Nephron progenitor cell (in vitro differentiated cells): ENCODE measurements around the gene IL13.

Experiments
- DNase-seq: peaks from one replicate; pipeline ENCODE4 v3.0.0; 2021
- H3K27ac Mint-ChIP-seq: 2 replicates; pipeline ENCODE4 v1.8.0; 2021; ENCODE audit warnings: mild to moderate bottlenecking, moderate library complexity, mixed read lengths
- H3K27me3 Mint-ChIP-seq: 2 replicates; pipeline ENCODE4 v1.8.0; 2021; ENCODE audit warnings: mild to moderate bottlenecking, low read depth, mixed read lengths; ENCODE audit not compliant: poor library complexity
- H3K36me3 Mint-ChIP-seq: 2 replicates; pipeline ENCODE4 v1.8.0; 2021; ENCODE audit warnings: low read depth, mixed read lengths
- H3K4me1 Mint-ChIP-seq: 2 replicates; pipeline ENCODE4 v1.8.0; 2021; ENCODE audit warnings: mixed read lengths
- H3K4me3 Mint-ChIP-seq: 2 replicates; pipeline ENCODE4 v1.8.0; 2021; ENCODE audit warnings: mild to moderate bottlenecking, moderate library complexity, mixed read lengths
- H3K9me3 Mint-ChIP-seq: 2 replicates; pipeline ENCODE4 v1.8.0; 2021; ENCODE audit warnings: mild to moderate bottlenecking, moderate library complexity, mixed read lengths
- CTCF ChIP-seq: fragments of 200-600 bp; sonication (generic); IDR thresholded peaks from 2 replicates; pipeline ENCODE4 v1.5.0; 2021; ENCODE audit warnings: antibody characterized with exemption

Gene IL13

DNA sequence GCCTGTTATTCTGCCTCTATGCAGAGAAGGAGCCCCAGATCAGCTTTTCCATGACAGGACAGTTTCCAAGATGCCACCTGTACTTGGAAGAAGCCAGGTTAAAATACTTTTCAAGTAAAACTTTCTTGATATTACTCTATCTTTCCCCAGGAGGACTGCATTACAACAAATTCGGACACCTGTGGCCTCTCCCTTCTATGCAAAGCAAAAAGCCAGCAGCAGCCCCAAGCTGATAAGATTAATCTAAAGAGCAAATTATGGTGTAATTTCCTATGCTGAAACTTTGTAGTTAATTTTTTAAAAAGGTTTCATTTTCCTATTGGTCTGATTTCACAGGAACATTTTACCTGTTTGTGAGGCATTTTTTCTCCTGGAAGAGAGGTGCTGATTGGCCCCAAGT is 15.5 kb downstream of the IL13 start:
- no peaks in the 10 kb centered on the region for H3K9me3 Mint-ChIP-seq
- DNase-seq = no peak
- H3K27me3 Mint-ChIP-seq = peaks cover 16% of the 10 kb centered on the region
- no peaks in the 10 kb centered on the region for H3K36me3 Mint-ChIP-seq
- TF ChIP-seq CTCF = no peak
- H3K27ac Mint-ChIP-seq = no peak overlapping the region
- peaks cover 4% of the 10 kb centered on the region for H3K4me1 Mint-ChIP-seq
- H3K4me3 Mint-ChIP-seq = no peak overlapping the region

DNA sequence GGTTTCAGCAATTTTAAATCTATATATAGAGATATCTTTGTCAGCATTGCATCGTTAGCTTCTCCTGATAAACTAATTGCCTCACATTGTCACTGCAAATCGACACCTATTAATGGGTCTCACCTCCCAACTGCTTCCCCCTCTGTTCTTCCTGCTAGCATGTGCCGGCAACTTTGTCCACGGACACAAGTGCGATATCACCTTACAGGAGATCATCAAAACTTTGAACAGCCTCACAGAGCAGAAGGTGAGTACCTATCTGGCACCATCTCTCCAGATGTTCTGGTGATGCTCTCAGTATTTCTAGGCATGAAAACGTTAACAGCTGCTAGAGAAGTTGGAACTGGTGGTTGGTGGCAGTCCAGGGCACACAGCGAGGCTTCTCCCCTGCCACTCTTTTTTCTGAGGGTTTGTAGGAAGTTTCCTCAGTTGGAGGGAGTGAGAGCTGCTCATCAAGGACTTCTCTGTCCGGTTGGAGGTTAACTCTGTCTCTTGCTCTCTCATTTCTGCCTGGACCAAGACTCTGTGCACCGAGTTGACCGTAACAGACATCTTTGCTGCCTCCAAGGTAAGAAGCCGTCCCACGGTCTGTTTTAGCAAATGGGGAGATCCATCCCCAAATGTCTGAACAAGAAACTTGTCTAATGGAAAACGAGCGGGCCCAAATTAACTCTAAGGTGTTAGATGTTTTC is 16.1 kb downstream of the IL13 start, which contains the start of gene IL4:
TSS of gene IL4 (plus strand) at position 51 of the 692 bp plus-strand sequence. CDS start at position 113, 62 bp downstream.
- Mint-ChIP-seq H3K9me3 (no peaks in the 10 kb centered on the region), H3K4me1 (peaks cover 4% of the 10 kb centered on the region), H3K36me3 (no peaks in the 10 kb centered on the region), H3K27me3 (peaks cover 10% of the 10 kb centered on the region), H3K4me3 (no peak within 1 kb of the TSS), H3K27ac (no peak within 1 kb of the TSS)
- DNase-seq = no peak
- no peak for TF ChIP-seq CTCF

GRCh38 chr5:132674671-132675506 is 16.9 kb downstream of the IL13 start:
- no peak overlapping the region for H3K4me3 Mint-ChIP-seq
- DNase-seq = no peak
- no peak for TF ChIP-seq CTCF
- H3K27me3 Mint-ChIP-seq = peaks cover 10% of the 10 kb centered on the region
- H3K36me3 Mint-ChIP-seq = no peaks in the 10 kb centered on the region
- no peak overlapping the region for H3K27ac Mint-ChIP-seq
- no peaks in the 10 kb centered on the region for H3K9me3 Mint-ChIP-seq
- H3K4me1 Mint-ChIP-seq = peaks cover 4% of the 10 kb centered on the region

DNA sequence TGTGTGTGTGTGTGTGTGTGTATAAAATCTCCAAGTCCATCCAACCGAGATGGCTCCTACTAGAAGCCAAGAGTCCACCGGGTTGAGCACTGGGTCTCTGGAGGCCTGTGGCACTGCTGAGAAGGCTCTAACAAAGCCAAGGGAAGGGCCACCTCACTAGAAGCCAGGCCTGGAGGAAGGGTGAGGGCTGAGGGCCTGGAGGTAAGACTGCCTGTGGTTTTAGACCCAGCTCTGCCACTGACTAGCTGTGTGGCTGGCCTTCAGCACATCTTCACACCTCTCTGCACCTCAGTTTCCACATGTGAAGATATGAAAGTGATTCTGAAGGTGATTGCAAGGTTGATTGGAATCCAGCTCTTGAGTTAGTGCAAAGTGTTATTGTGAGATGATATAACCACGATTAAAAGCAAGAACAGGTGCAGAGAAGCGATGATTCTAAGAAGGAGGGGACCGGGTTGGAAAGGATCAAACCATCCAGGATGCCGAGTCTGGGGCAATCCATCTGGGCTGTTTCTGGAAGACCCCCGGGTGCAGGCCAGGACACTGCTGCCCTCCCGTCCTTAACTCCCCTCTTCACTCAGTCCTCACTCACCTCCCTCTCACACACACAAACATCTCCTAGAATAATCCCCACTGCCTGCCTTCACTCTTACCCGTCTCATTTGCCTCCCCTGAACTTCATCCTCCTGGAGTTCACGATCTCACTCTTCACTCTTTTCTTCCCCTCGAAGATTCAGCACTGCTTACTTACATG is 18.1 kb downstream of the IL13 start:
- Mint-ChIP-seq H3K9me3 (no peaks in the 10 kb centered on the region), H3K27me3 (peaks cover 11% of the 10 kb centered on the region), H3K4me1 (peaks cover 4% of the 10 kb centered on the region), H3K27ac (no peak overlapping the region), H3K4me3 (no peak overlapping the region), H3K36me3 (no peaks in the 10 kb centered on the region)
- DNase-seq = no peak
- no peak for TF ChIP-seq CTCF

DNA sequence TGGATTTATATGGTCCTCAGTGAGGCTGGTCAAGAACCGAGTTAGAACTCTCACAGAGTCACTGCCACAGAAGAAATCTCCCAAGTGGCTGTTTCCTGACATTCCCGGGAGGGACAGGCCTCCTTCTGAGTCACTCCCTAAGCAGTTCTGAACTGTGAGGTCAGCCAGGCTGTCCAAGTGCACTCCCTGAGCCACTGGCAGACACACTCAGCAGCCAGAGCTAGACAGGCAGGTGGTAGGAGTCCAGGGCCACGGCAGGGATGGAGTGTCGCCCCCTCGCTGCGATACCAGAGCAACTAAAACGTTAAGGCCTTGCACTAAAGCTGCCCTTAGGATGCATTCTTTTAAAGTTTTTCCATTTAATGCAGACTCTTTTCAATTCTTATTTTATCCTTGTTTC is 19.2 kb downstream of the IL13 start:
- H3K4me1 Mint-ChIP-seq = peaks cover 4% of the 10 kb centered on the region

More for the DNA sequence above, 19.2 kb downstream of the IL13 start:
- Mint-ChIP-seq H3K36me3 (no peaks in the 10 kb centered on the region), H3K4me3 (no peak overlapping the region), H3K9me3 (no peaks in the 10 kb centered on the region), H3K27me3 (peaks cover 15% of the 10 kb centered on the region), H3K27ac (no peak overlapping the region)
- DNase-seq = no peak
- TF ChIP-seq CTCF = no peak
